ENCODE measurements around the gene POGZ.

The POGZ gene

GRCh38 chr1:151370211-151370911, 88.9 kb downstream of the POGZ start:
- FAIRE-seq: no peak

DNA sequence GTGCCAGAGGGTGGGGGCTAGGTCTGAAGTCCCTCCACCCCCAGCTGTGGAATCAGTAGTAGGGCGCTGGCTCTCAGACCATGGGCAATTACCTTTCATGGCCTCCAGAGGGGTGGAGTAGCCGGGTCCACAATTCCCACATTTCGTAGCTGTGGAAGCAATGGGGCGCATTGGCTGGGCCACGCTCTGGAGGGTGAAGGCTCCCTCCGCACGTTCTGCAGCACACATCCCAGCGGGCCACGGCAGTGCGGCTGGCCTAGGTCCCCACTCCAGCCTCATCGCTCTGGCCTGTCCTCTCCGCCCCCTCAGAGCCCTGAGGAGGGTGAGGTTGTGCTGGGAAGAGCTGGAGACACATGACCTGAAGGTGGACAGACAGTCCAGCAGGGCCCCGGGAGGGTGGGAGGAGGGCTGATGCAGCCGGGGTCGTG, 89.7 kb downstream of the POGZ start:
- FAIRE-seq: no peak

DNA sequence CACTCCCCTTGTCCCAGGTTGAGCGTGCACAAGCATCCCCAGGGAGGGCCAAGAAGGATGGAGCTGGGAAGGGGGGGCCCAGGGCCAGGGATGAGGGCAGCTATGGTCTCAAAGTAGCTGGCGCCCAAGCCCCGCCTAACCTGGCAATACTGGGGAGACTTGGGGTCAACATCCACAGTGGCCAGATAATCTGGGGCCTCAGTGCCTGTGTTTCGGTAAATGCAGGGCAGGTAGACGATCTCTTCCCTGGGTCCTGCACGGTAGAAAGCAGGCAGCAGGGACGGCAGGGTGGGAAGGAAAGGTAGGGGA, 90.0 kb downstream of the POGZ start:
- no peak for FAIRE-seq

DNA sequence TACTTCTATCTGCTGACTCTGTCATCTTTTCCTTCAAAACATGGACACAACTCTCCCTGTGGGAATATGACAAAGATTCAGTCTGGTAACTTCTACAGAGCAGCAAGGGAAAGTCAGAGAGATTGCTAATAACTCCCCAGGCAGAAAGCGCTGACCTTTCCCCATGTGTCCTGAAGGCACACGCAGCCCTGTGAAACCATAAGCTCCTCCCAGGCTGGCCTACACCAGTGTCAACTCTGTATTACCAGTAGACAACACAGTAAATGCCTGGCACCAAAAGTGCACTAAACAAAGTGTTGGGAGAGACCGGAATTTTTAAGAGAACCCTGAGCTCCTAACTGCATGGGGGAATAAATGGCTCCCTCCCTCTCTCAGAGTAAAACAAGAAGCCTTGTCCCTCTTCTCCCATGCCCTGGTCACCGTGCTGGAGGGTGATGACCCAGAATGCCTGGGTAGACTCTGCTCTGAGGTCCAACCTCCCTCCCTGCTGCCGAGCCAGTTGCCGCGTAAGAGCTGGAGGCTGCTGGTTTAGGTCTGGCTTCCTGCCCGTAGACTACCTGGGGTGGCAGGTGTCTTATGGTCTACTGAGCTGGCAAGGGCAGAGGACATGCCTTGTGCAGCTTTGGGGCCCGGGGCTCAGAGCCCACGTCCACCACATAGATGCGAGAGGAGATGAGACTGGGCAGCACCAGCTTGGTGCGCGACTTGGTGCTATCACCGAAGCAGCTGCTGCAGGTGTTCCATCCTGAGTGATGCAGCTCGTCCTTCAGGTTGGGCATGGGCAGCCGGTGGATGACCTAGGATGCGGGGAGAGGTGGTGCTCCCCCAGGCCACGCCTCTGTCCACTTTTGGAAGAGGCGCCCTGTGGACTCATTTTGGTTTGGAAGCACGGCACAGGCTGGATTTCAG, 90.6 kb downstream of the POGZ start:
- no peak for FAIRE-seq

DNA sequence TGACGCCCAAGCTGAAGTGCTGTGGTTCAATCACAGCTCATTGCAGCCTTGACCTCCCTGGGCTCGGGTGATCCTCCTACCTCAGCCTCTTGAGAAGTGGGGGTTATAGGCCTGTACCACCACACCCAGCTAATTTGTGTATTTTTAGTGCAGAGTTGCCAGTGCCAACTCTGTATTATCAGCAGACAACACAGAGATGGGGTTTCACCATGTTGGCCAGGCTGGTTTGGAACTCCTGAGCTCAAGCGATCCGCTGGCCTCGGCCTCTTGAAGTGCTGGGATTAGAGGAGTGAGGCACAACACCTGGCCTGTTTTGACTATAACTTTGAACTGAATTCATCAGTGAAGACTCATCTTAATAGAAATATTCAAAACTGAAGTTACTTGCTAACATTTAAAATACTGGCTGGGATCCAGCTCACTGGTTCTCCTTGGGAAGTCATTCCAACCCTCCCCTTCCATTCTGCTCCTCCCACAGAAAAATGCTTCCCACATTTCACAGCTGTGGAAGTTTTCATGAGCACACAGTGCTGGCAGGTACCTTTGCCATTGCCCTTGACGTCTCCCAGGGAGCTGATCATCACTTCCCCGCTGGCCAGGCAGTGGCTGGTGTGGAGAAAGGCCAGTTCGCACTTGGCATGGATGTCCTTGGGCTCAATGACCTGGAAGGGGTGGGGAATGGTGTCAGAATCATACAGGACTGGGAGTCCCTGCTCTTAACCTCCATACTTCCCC, 91.5 kb downstream of the POGZ start:
- FAIRE-seq: no peak

DNA sequence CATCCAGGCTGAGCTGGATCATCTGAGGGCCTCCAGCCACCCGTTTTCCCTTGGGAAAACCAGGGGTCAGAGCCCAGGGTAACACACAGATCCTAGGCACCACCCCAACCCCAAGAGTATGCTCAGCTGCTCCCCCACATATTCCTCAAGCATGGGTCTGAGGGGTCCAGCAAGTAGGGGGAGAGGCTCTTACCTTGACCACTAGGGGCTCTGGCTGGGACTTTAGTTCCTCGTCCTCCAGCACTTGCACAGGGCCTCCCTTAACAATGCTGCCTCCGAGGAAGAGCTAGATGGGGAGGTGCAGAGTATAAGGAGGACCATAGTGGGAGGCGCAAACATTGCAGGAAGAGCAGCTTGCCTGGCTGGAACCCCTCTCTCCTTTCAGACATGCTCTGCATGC, 94.3 kb downstream of the POGZ start:
- no peak for FAIRE-seq

GRCh38 chr1:151362308-151363155, 96.8 kb downstream of the POGZ start:
- FAIRE-seq: no peak

DNA sequence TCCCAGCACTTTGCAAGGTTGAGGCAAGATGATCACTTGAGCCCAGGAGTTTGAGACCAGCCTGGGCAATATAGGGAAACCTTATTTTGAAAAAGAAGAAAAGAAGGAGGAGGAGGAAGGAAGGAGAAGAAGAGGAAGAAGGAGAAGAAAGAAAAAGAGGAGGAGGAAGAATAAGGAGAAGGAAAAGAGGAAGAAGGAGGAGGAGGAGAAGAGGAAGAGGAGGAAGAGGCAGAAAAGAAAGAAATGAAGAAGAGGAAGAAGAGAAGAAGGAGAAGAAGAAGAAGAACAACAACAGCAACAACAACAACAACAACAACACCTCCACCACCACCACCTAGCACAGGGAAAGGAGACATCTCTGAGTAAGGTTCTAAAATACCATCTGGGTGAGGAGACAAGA, 97.4 kb downstream of the POGZ start:
- FAIRE-seq: no peak

DNA sequence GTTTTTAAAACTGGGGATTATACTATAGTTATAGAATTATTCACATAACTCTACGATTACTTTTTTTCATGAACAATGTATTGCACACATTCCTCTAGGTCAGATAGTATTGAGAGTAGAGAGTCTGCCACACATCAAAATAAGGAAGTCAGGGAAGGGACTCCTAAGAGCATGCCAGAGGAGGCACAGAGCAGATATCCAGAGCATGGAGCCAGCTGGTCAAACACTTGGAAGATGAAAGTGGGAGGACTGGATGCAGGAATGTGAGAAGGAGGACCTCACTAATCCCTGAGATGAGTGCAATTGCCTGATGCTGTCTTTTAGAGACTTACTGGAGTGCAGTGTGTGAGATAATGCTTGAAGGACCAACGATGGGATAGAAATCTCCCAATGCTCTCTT, 102.6 kb downstream of the POGZ start:
- no peak for FAIRE-seq

Measured in endometrium (tissue), 2 donors.